IPS DF 4.7 (cell line): ENCODE results near the gene CASQ1.

Experiments used
- DNase-seq: peaks from one replicate; pipeline ENCODE4 v3.0.0-alpha.2; 2013; ENCODE audit warnings: low spot score; ENCODE audit errors: extremely low read depth

CASQ1 gene

DNA sequence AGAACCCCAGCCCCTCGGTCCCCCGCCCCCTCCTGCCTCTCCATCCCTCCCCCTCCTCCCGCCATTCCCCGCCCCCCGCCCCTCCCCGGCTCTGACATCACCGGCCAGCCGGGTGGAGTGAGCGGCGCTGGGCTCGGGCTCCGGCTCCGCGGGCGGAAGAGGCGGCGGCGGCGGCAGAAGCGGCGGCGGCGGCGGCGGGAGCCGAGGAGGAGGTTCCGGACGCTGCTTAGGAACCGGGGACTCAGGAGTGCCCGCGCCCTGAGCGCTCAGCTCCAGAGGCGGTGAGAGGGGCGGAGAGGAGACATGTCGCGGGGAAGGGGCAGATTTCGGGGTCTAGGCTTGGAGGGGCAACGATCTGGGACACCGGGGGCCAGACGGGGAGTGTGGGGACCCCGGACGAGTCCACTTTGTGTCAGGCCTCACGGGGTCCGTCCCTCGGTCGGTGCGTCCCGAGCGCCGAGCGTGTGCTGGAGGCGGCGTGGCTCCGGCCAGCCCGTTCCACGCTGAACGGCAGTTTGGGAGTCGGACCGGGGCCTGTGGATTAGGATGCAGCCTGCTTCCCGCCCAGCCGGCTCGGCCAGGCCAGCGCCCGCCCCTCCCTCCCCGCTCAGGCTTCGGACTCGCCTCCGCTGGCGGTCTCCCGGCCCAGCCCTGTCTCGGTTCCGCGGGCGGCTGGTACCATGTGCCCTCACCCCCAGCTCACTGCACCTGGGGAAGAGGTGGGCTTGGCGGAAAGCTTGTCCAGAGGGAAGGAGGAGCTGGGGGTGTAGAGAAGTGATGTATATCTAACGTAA, 15.1 kb downstream of the CASQ1 start, which contains the start of gene PEA15:
TSS of gene PEA15 (plus strand) at position 143 of the 794 bp plus-strand sequence. CDS start 6,161 bp downstream, outside the sequence.
- no peak for DNase-seq

- DNase-seq = no peak
These were observed 15.6 kb downstream of the CASQ1 start for GRCh38 chr1:160206036-160206389.

DNA sequence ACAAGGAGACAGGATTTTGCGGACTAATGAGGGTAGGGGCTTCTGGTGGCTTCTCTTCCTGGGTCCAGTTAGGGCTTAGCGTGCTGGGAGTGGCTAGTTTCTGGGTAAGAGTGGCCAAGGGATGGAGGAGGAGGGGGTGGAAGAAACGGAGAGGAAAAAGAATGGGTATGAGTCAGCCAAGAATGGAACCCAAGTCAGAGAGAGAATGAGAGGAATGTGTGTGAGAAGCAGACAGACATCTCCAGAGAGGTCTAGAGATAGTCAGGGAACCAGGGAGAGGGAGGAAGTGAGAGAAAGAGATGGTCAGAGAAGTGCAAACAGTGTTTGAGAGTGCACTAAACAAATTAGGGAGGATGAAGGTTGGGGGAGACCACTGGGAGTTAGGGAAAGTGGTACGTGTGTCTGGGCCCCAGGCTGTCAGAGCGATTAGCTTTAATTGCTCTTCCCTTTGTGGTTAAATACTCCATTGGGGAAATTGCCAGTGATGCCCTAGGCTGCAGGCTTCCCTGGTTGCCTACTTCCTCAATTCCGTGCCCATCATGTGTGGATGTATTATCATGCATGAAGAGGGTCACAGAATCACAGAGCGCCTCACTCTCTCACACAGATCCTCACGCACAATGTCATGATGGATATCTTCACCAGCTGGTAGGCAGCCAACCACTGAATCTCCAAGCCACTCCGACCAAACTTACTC, 16.2 kb downstream of the CASQ1 start:
- peak; percentile 41 for DNase-seq

- DNase-seq = no peak
These were observed 16.8 kb downstream of the CASQ1 start for GRCh38 chr1:160207118-160207650.

- no peak for DNase-seq
These were observed 17.6 kb downstream of the CASQ1 start for GRCh38 chr1:160207771-160208556.

GRCh38 chr1:160208557-160209320, 18.4 kb downstream of the CASQ1 start:
- DNase-seq = no peak

DNA sequence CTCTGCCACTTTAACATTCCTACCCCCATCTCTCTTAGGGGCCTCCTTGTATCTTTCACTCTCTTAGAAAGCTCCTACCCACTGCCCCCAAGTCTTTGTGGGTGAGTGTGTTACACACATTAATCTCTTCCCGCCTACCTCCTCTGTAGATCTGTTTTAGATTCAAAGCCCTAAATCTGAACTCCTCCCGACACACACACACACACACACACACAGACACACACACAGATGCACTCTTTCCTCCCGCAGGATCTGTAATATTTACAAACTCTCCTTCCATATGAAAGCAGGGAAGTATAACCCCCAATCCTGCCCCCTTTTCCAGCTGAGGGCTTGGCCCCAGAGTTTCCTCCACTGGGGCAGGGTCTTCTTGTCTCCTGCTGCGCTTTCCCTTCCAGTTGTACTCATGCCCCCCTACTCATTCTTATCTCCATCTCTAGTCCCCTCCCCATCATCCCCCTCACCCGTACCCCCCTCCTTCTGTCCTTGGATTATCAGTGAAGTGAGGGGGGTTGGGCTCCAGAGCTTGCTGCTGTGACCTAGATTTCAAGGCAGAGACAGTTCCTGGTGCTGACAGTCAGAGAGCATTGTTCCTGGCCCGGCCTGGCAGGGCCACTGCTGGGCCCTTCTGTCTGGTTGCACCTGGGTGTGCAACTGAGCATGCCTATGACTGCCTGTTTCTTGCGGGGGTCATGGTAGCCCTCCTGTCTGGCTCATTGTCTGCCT, 19.1 kb downstream of the CASQ1 start:
- DNase-seq = no peak

GRCh38 chr1:160210561-160210960, 20.2 kb downstream of the CASQ1 start:
- DNase-seq = no peak

DNA sequence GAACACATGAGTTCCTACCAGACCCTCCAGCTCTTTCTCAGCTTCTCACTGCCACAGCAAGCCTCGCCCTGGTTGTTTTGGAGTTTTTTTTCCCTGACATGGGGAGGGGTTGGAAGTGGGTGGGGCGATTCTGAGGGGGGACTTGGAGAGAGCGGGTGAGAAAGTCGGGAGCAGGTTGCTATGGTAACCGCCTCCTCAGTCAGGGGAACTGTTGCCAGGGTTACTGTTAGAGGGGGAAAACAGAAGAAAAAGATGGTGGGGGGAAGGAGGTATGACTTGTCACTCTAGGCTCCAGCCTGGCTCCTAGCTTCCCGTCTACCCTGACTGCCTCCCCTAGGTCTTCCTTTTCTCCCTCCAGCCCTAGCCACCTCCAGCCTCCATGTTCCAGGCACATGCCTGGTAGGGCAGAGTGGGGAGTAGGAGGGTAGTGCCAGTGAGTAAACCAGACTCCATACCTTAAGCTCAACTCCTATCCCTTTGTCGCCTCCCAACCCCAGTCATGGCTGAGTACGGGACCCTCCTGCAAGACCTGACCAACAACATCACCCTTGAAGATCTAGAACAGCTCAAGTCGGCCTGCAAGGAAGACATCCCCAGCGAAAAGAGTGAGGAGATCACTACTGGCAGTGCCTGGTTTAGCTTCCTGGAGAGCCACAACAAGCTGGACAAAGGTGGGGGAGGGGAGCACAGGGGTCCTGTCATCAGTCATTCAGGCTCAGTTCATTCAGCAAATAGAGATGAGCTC, 20.8 kb downstream of the CASQ1 start:
- no peak for DNase-seq

GRCh38 chr1:160214481-160215140, 24.2 kb downstream of the CASQ1 start:
- no peak for DNase-seq

DNA sequence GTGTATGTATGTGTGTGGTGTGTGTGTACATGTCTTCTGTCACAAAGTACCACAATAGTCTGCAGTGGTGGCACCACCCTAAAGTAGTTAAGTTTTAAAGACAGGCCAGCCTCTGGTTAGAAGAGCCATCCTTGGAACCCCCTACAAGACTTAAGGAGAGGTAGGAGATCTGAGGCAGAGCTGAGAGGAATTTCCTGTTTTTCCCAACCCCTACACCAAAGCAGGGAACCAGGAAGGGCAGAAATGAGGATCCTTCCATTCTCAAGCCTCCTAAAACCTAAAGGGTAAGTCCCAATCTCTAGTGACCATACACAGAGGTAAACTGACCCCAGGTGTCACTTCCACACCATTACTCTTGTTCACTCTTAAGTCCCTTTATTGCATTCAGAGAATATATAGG, 25.9 kb downstream of the CASQ1 start:
- DNase-seq = no peak

- no peak for DNase-seq
These were observed 27.2 kb downstream of the CASQ1 start for GRCh38 chr1:160217481-160218051.

DNA sequence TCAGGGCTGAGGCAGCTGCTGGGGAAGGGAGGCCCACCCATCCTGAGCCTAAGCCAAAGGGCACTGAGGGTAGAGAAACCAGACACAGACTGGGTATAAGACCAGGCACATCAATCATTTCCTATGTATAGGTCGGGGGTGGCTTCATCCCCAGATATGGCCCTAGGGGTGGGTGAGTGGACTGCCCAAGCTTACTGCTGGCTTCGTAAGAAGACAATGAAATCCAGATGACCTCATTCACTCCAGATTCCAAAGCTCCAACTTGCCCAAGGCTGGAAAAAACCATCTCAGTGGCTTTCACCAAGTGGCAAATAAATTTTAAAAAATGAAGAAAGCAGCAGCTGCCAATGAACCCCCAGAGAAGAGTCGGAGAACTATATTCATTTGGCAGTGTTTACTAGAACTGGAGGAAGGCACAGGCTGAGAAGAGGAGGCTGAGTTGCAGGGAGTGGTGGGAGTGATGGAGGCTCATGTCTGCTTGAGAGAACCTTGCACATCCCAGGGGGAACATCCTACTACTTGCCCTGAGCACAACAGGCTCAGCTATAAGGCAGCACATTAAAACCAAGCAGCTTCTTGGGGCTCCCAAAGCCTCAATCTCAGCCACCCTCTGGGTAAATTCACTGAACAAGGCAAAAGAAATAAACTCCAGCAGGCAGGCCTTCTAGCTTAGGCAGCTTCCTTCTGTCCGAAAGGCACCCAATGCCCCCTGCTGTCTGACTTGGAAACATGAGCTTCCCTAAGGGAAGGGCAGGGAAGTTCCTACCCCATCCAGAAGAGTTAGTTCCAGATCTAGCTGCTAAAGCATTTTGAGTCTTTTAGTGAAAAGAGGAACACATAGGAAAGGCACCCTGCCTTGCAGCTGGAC, 28.9 kb downstream of the CASQ1 start:
- peak; percentile 56 for DNase-seq

- DNase-seq = no peak
These were observed 29.9 kb downstream of the CASQ1 start for GRCh38 chr1:160220301-160220700.

- no peak for DNase-seq
These were observed 30.7 kb downstream of the CASQ1 start for GRCh38 chr1:160221089-160221488.

- DNase-seq = no peak
These were observed 32.2 kb downstream of the CASQ1 start for GRCh38 chr1:160222546-160222945.

DNA sequence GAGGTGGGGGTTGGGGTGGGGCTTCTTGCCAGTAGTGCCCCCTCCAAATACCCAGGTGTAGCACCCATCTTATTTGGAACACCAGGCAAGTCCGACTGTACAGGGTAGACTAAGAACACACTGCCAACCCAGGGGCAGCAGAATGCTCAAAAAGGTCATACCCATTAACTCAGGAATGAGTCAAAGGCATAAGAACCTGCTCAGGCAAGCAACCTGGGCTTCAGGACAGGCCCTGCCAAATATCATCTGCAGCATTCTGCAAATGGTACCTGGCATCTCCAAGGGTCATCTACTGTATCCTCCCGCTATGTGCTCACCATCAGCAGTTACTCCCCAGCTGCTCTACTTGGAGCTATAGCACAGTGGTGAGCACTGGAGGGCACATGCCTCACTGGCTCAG, 34.2 kb downstream of the CASQ1 start:
- DNase-seq = no peak

DNA sequence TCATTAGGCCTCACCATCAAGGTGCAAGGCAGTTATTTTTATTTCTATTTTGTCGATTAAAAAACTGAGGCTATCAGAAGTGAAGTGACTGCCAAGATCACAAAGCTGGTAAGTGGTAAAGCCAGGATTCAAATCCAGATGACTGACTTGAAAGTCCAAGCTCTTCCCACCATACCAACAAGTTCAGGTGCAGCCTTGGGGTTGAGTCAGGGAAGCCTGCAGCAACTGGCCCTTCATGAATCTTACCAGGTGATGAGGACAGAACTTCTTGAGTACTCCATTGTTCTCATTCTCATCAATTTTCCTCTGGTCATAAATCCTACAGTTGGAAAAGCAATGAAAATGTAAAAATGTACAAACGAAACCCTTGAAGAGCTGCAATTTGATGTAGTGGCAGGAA, 35.0 kb downstream of the CASQ1 start:
- DNase-seq = no peak
